ENCODE results near the gene ISOC2.

GRCh38 chr19:55423225-55424005 lies 38.0 kb downstream of the ISOC2 start:
- TF ChIP-seq POLR2AphosphoS5 (IDR thresholded peaks at IDR 0.05) (no peak), EP300 (IDR thresholded peaks at IDR 0.05) (no peak), CTCF (IDR thresholded peaks at IDR 0.05) (no peak), POLR2A (IDR thresholded peaks at IDR 0.05) (no peak)
